GM18909 (cell line): ENCODE measurements around the gene GLO1.

Source experiments
- ATAC-seq: cut with Tn5 transposase; IDR thresholded peaks from one replicate; pipeline ENCODE4 v1.9.1; 2021; ENCODE audit warnings: mild to moderate bottlenecking; ENCODE audit not compliant: unreplicated experiment, poor library complexity

The GLO1 gene

GRCh38 chr6:38631186-38631783 lies 71.7 kb downstream of the GLO1 start:
- no peak for ATAC-seq
